ENCODE data around the gene ZBTB14.

ZBTB14 gene

GRCh38 chr18:5282770-5283169, 12.8 kb downstream of the ZBTB14 start:
- Histone ChIP-seq H3K36me3 (ENCODE audit: insufficient read depth) (no peaks in the 10 kb centered on the region), H3K79me2 (ENCODE audit: insufficient read depth, low read depth) (no peaks in the 10 kb centered on the region), H3K4me1 (ENCODE audit: low read depth, poor library complexity, severe bottlenecking) (no peaks in the 10 kb centered on the region), H3K27me3 (ENCODE audit: insufficient read depth, low read depth) (no peaks in the 10 kb centered on the region), H3K9ac (no peak overlapping the region), H2AFZ (ENCODE audit: low read depth) (no peak overlapping the region), H3K4me3 (IDR thresholded peaks at IDR 0.05; ENCODE audit: insufficient read depth, low read depth, low read length) (no peak overlapping the region), H3K4me2 (no peak overlapping the region), H3K27ac (no peak overlapping the region), H4K20me1 (ENCODE audit: insufficient read depth) (no peaks in the 10 kb centered on the region)
- TF ChIP-seq, protein P1, sequence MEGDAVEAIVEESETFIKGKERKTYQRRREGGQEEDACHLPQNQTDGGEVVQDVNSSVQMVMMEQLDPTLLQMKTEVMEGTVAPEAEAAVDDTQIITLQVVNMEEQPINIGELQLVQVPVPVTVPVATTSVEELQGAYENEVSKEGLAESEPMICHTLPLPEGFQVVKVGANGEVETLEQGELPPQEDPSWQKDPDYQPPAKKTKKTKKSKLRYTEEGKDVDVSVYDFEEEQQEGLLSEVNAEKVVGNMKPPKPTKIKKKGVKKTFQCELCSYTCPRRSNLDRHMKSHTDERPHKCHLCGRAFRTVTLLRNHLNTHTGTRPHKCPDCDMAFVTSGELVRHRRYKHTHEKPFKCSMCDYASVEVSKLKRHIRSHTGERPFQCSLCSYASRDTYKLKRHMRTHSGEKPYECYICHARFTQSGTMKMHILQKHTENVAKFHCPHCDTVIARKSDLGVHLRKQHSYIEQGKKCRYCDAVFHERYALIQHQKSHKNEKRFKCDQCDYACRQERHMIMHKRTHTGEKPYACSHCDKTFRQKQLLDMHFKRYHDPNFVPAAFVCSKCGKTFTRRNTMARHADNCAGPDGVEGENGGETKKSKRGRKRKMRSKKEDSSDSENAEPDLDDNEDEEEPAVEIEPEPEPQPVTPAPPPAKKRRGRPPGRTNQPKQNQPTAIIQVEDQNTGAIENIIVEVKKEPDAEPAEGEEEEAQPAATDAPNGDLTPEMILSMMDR (conservative IDR thresholded peaks at IDR 0.05; ENCODE audit: low read depth, low read length) = no peak

- no peaks in the 10 kb centered on the region for H3K36me3 ChIP-seq (ENCODE audit: insufficient read depth)
- no peak overlapping the region for H3K4me2 ChIP-seq
- H4K20me1 ChIP-seq (ENCODE audit: insufficient read depth) = no peaks in the 10 kb centered on the region
- H3K4me1 ChIP-seq (ENCODE audit: low read depth, poor library complexity, severe bottlenecking) = no peaks in the 10 kb centered on the region
- H3K27ac ChIP-seq = no peak overlapping the region
- TF ChIP-seq, protein P1 (conservative IDR thresholded peaks at IDR 0.05; ENCODE audit: low read depth, low read length) = no peak
- H2AFZ ChIP-seq (ENCODE audit: low read depth) = no peak overlapping the region
- no peaks in the 10 kb centered on the region for H3K27me3 ChIP-seq (ENCODE audit: insufficient read depth, low read depth)
- no peak overlapping the region for H3K9ac ChIP-seq
- no peaks in the 10 kb centered on the region for H3K79me2 ChIP-seq (ENCODE audit: insufficient read depth, low read depth)
- no peak overlapping the region for H3K4me3 ChIP-seq (IDR thresholded peaks at IDR 0.05; ENCODE audit: insufficient read depth, low read depth, low read length)
Observed at GRCh38 chr18:5276947-5277346, 18.6 kb downstream of the ZBTB14 start.

DNA sequence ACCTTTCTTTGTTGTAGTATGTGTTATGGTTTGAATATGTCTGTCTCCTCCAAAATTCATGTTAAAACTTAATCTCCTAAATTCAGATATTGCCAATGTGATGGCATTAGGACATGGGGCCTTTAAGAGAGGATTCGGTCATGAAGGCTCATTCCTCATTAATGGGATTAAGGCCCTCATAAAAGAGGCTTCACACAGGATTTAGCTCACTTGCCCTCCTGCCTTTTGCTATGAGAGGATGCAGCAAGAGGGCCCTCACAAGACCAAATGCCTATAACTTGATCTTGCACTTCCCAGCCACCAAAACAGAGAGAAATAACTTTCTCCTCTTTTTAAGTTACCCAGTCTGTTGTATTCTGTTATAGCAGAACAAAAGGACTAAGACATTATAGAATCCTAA, 19.7 kb downstream of the ZBTB14 start:
- Histone ChIP-seq H3K9ac (no peak overlapping the region), H3K4me3 (IDR thresholded peaks at IDR 0.05; ENCODE audit: insufficient read depth, low read depth, low read length) (no peak overlapping the region), H3K27ac (no peak overlapping the region), H2AFZ (ENCODE audit: low read depth) (no peak overlapping the region), H3K4me2 (no peak overlapping the region), H3K4me1 (ENCODE audit: low read depth, poor library complexity, severe bottlenecking) (no peaks in the 10 kb centered on the region), H3K36me3 (ENCODE audit: insufficient read depth) (no peaks in the 10 kb centered on the region), H3K79me2 (ENCODE audit: insufficient read depth, low read depth) (no peaks in the 10 kb centered on the region), H3K27me3 (ENCODE audit: insufficient read depth, low read depth) (no peaks in the 10 kb centered on the region), H4K20me1 (ENCODE audit: insufficient read depth) (no peaks in the 10 kb centered on the region)
- TF ChIP-seq, protein P1 (conservative IDR thresholded peaks at IDR 0.05; ENCODE audit: low read depth, low read length) = no peak

- Histone ChIP-seq H3K27me3 (ENCODE audit: insufficient read depth, low read depth) (no peaks in the 10 kb centered on the region), H3K9ac (no peak overlapping the region), H3K36me3 (ENCODE audit: insufficient read depth) (no peaks in the 10 kb centered on the region), H3K4me3 (IDR thresholded peaks at IDR 0.05; ENCODE audit: insufficient read depth, low read depth, low read length) (no peak overlapping the region), H3K4me2 (no peak overlapping the region), H2AFZ (ENCODE audit: low read depth) (no peak overlapping the region), H3K27ac (no peak overlapping the region), H4K20me1 (ENCODE audit: insufficient read depth) (no peaks in the 10 kb centered on the region), H3K4me1 (ENCODE audit: low read depth, poor library complexity, severe bottlenecking) (no peaks in the 10 kb centered on the region), H3K79me2 (ENCODE audit: insufficient read depth, low read depth) (no peaks in the 10 kb centered on the region)
- TF ChIP-seq, protein P1 (conservative IDR thresholded peaks at IDR 0.05; ENCODE audit: low read depth, low read length) = no peak
Observed at GRCh38 chr18:5268874-5269273, 26.7 kb downstream of the ZBTB14 start.

Measured in KMS-11 (cell line).